NCI-H2227 (cell line): Measurements from ENCODE around the gene LEMD1.

Source experiments
- DNase-seq: peaks from one replicate; lab custom pipeline; 2025; ENCODE audit not compliant: unreplicated experiment; lab: John Stamatoyannopoulos, UW

The LEMD1 gene, protein sequence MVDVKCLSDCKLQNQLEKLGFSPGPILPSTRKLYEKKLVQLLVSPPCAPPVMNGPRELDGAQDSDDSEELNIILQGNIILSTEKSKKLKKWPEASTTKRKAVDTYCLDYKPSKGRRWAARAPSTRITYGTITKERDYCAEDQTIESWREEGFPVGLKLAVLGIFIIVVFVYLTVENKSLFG

DNA sequence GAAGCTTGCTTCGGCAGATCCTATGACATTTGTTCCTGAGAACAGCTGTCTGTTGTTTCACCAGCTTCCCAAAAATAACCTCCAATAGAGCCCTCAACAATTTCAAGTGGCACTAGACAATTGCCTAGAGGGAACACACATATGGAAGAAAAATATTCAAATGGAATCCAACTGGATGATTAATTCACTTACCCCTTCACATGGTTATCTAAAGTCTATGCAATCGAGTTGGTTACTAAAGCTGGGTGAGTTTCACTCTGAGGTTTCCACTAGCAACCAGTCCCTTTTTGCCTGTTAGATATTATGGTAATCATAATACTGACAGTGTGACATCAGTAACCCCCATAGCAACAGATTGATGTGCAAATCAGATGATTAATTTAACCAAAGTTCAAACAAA lies at the start of gene LEMD1:
Gene LEMD1 (minus strand): TSS at position 259 of the 400 bp plus-strand sequence. CDS start 1,520 bp downstream, outside the sequence.
- DNase-seq: no peak

DNA sequence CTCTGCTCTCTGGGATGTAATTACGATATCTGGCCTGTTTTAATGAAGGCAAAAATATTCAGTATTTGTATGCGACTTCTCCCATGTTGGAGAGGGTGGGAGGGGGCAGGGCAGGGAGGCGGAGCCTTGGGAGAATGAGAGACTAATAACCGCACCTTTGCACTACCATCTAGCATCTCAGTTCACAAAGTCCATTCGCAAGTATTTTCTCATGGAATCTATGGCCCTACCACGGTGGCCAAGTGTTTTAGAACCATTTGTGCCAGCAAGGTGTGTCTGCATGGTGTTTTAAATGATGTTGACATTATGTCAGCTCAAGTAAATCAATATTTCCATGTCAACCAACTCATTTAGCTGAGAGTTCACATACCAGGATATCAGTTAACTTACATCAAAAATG lies 48.3 kb upstream of the LEMD1 start:
- DNase-seq: no peak

DNA sequence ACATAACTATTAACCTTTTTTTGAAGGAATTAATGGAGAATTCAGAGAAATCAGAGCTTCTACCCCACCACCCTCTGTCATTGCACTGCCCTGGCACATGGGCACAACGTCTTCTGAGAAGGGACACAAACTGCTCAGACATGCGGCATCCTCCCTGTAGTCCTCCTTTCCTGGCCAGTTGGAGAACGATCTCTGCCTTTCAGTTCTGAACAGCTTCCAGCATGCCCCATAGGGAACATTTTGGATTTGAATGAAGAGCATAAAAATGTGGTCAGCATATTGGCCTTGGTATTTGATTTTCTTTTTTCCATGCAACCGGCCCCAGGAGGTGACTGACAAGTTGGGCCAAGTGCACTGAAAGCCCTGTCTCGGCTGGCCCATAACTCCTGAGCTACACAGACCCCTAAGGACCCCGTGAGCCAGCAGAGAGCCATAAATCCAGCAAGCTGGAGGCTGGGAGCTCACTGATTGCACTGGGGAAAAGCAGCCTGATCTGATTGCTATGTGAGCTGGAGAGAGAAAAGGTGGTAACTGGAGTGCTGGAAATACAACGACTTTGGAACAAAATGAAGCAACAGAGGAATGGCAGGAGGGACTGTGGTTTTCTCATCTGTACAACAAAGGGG lies 44.9 kb upstream of the LEMD1 start:
- DNase-seq: no peak

DNA sequence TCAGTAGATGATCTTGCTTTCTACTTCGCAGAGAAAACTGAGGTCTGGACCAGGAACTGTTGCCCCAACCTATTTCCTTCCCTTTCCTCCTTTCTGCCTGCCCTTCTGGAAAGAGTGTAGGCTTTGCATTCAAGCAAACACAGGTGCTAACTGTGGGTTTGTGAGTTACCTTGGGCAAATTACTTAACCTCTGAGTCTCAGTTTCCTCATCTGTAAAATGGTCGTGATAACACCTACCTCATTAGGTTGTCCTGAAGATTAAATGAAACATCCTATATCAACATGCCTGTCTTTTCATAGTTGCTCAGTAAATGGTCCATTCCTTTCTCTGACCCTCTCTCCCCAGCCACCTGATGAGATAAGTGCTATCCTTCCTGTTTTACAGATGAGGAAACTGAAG lies 43.5 kb upstream of the LEMD1 start:
- no peak for DNase-seq

DNA sequence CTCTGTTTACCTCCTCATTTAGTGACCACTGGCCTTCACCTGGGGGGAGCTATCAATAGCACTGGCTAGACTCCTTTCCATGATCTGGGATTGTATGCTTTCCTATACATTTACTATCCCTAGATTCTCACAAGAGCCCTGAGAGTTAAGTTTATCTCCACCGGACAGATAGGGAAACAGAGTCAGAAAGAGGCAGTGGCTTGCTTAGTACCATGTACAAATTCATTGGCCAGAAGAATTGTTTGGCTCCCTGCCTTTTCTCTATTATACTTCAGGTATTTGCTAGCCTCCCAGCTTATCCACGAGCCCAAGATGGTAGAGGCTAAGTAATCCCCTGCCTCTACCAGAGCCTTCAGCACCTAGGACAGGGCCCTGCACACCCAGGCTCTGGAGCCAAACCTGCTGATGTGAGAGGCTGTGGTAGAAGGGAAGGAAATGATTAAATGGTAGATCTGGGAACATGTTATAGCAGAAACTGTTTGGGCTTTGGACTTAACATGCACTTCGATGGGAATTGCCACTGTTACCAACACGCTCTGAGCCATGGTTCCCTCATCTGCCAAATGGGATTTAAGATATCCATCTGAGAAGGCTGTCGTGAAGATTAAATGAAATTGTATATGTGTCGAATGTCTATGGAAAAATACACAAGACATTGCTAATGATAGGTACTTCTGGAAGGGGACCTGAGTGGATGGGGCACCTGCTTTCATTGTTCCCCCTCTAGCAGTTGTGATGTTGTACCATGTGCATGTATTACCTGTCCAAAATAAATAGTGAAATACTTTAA lies 37.1 kb upstream of the LEMD1 start:
- DNase-seq: no peak

DNA sequence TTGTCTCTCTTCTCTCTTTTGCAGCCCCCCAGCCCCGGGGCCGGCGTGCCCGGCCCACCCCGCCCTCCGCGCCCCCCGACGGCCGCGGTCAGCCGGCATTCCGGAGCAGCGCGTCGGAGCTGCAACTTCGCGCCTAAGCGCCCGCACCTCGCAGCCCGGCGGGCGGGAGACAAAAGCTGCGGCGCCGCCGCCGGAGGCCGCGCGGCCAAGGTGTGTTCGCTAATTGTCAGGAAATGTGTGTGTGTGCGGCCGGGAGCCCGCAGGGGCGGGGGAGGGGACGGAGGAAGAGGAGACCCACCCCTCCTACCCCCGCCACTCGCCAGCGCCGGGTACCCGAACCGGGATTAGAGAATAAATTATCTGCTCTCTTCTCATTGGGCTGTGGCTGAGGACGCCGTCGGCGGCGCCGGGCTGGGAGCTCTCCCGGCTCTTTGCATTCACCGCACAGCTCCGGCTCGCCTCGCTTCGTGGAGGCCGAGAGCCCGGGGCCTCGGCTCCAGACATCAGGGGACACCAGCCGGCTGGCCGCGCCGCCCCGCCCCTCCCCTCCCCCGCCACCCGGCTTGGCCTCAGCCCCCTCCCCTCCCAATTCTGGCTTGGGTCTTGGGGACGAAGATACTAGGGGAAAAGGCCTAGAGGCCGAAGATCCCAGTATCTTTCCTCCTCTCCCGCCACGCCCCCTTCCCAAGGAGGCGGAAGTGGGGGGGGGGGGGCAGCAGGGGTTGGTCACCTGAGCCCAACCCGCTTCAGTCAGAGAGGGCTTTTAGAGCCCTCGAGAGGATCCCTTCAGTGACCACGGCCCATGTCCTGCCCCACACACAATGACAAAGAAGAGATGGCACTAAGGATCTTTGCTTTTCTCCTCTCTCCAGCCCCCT lies 35.3 kb upstream of the LEMD1 start:
- DNase-seq: peak; percentile 93

DNA sequence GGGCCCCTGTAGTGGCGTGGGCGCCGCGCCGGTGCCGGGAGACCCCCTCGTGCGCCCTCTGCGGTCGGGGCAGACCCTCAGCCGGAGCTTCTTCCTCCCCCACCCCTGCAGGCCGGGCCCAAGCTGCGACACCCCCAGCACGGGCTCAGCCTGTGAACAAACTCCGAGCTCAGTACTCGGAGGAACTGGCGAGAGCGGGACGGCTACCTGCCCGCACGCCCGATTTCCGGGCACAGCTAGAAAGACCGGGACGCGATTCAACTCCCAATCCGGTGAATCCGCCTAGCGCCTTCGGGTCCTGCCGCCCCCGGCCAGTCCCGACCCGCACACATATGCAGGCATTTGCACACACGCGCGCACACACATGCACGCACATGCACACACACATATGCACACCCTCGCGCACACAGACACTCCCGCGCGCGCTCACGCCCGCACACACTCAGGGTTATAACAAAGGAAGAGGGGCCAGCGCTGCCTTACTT lies 34.6 kb upstream of the LEMD1 start:
- peak; percentile 71 for DNase-seq

DNA sequence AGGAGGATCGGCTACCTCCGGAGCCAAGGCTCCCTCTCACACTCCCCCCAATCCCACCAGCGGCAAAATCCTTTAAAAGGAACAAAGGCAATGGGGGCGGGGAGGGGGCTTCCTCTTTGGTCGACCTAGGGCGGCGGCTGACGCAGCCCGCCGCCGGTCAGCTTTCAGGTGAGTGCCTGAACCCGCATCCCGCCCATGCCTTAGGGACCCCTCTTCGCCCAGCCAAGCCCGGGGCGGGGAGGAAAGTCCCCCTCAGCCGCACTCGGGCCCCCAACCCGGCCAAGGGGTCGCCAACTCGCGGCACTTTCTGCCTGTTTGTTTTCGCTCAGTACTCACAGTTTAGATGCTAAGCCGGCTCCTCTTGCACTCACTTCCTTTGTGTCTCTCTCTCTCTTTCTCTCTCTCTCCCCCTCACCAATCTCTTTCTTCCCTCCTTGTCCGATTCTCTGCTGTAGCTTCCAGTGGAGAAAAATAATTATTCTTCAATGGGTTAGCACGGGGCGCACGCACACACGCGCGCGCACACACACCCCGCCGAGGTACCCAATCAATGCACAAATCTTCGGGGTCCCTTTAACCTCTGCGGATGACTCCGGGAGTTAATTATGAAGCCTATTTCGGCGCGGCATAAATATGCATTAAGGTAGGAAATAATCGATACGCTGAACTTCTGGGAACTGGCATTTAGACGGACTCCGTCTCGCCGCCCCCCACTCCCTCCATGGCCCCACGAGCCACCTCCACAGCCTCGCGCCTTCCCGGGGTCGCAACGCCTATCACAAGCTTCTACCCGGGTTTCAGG lies 33.9 kb upstream of the LEMD1 start, which contains the start of gene BLACAT1:
Gene BLACAT1 (minus strand): TSS at position 465 of the 802 bp plus-strand sequence.
- peak; percentile 46 for DNase-seq

DNA sequence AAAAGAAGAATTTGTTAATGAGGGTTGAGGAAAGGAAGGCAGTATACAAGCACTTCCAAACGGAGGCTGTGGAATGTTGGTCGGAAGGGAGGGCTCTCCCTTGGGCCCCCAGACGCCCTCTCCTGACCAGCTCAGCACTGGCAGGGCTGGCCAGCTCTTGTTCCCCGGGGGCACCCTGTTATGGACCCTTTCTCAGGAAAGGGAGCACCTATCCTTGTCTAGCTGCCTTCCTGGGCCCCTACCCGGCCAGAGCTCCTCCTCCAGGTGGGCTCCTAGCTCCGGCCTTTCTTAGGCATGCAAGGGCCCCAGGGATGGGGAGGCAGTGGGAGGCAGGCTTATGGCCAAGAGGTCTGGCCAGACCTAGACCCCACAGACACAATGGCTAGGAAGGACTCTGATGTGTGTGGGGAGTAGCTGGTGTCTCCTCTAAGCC lies 33.1 kb upstream of the LEMD1 start:
- DNase-seq: no peak

DNA sequence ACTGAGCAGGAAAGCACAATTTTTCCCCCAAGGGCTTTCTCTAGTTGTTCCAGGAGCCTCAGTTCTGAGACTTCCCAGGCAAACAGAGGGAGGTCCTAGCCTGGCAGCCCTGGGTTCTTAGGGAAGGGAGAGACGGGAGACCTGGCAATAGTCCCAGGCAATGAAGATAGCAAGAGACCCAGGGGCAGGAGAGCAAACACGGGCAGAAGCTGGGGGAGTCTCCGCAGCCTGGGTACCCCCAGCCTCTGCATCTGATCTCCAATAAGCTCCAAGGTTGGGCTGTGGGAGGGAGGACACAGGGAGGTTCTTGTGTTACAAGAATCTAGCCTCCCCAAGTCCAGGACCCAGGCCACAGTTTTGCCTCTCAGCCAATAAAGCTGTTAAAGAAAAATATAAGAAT lies 31.6 kb upstream of the LEMD1 start:
- no peak for DNase-seq

DNA sequence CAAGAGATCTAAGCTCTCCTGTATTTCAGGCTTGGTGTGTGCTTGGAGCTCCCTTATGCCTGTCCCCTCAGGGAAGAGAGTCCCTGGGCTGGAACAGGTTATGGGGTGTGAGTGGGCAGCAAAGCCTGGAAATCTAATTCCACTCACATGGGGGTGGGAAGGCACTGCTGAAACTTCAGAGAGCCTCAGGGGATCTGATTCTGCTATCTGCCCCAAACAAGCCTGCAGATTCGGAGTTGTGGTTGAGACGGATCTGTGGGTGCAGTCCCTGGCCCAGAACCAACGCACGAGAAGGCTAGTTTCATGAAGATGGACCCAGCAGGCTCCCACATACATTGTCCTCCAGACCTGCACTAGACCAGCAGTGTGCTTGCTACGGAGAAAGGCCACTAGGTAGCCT lies 31.1 kb upstream of the LEMD1 start:
- no peak for DNase-seq

DNA sequence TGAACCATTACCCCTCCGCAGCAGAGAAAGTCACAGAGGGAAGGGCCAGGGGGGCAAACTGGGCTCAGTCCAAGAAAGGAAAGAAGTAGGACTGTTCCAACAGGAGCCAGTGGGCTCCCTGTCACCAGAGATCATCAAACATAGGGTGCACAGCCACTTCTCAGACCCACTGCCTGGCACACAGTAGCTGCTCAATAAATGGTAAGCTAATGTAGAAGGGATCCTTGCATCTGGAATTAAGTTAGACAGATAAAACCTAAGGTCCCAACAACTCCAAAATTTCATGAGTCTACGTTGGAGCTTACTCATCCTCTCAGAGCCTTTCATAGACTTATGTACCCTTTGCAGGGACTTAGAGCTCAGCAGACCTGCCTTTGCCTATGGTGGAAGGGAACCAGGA lies 30.5 kb upstream of the LEMD1 start:
- DNase-seq: no peak

DNA sequence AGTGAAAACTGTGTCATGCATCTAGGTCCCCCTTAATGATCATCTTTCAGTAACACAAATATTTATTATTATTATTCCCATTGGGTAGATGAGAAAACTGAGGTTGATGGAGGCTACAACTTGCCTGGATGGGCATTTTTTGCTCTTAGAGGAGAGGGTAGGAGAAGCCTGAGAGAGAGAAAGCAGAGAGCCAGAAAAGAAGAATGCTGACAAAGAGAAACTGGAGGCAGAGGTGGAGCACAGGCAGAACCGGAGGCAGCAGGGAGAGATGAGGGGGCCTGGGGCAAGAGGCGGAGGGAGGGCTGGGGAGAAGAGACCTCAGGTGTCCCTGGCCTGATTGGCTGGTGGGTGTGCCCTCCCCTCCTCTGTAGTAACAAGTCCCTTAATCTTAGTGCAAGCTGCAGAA lies 29.9 kb upstream of the LEMD1 start:
- no peak for DNase-seq

DNA sequence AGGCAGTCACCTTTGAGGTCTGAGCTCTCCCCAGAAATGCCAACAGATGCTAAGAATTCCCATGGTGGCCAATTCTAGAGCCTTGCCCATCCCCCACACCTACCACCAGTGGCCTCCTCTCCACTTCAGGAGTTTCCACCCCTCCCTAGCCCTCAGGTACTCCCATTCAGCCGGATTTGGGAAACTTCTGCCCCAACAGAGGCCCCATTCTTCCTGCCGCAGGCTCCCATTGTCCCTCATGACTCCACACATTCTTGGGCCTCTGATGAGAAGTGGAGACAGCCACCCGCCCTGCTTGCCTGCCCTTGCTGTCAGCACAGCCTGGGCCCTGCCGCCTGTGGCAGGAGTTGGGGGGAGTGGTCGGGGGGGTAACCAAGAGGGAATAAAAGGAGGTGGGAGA lies 29.3 kb upstream of the LEMD1 start:
- DNase-seq: no peak

DNA sequence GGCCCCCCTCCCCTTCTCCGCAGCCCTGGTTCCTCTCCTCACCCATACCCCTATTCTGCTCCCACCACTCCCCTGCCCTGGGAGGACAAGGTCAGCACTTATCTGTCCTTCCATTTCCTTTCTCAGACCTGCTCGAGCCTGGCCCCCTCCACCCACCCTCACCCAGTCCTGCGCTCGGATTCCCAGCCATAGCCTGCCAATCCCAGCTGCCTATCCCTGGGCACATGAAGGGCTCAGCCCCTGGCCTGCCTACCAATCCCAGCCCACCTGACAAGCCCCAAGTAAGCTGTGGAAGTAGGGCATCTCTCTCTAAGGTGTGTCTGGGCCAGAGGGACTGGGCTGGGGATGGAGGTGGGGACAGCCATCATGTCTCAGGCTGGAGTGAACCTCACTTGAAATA lies 28.6 kb upstream of the LEMD1 start:
- peak; percentile 24 for DNase-seq

DNA sequence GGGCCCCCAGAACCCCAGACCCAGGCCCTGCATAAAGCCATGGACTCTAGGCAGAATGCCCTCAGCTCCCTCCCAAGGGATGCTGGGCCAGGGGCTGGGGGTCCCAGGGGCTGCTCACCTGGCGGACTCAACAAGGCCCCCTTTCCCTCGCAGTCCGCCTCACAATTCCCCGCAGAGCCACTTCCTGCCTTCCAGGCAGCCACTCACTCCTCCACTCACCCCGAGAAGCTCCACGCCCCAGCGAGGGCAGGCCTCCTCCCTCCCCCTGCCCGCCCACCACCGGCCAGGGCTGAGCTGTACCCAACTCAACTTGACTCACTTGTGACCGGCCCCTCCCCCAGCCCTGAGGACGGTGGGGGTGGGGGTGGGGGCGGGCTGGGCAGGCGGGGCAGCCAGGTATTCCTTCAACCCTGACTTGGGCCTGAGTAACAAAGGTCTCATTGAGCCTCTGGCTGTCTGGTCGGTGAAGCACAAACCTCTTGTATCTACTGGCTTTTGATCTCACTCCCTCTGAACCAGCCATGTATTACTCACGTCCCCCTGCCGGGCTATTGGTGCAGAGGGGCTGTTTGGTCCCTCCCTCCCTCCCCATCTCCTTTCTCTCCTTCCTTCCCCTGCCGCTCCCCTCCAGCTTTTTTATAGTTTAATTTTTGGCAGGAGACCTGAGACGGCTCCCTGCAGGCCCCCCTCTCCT lies 28.0 kb upstream of the LEMD1 start:
- peak; percentile 70 for DNase-seq

DNA sequence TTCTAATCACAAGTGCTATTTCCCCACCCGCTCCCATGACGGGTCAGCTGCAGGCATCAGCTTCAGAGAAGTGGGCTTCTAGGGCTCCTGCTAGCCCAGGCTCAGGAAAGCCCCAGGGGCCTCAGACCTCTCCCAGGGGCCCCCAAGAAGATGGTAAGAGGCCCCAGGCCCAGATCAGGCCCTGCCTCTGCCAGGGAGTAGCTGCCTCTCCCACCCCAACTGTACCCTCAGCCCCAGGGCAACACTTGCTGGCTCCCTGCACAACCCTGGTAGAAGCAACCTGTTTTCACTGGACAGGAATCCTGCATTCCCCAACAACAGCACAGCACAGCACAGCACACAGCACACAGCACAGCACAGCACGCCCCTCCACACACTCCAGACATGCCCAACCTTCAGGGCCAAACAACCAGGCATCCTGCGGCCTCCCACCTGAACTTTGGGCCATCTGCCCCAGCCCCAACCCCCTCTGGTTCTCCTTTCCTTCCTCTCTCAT lies 27.4 kb upstream of the LEMD1 start:
- no peak for DNase-seq

DNA sequence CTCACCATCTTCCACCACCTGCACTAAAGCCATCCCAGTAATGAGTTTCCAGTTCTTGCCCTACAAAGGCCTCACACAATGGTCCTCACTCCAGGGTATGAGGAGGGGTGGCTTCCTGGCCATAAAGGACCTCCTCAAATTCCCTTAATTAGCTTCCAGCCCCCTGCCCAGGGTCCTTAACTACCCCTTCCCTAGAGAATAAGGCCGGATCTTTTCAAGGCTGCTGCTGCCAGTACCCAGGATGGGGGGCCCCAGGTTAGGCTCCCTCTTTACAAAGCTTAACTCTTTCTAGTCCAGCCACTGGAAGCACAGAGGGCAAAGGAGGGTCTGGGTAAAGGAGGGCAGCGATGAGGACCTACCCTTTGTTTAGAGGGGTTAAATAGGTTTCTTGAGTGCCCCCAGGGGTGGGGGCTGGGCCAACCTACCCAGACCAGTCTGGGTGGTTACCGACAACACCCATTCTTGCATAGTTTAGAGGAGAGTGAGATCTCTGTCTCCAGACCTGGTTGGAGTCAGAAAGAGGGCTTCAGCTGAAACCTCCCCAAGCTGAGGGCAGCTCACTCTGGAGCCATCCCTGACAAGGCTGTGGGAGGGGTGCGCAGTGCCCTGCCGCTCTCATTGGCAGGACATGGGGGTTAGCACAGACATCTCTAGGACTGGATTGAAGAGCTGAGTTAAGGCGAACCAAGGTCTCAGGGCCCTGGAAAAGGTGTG lies 26.8 kb upstream of the LEMD1 start:
- DNase-seq: no peak
